GM21381 (cell line): ENCODE results near the gene HSD3B7.
A peak's percentile ranks its signal among the peaks of the same experiment; 100 is the strongest.
"Not testable (repeated sequence)": the region's sequence is repeated elsewhere in the genome, so short reads cannot be mapped to it uniquely, and the experiment has no call there.

Experiments
- ATAC-seq: cut with Tn5 transposase; IDR thresholded peaks from one replicate; pipeline ENCODE4 v1.9.1; 2021; ENCODE audit warnings: mild to moderate bottlenecking, moderate library complexity; ENCODE audit not compliant: unreplicated experiment

Gene HSD3B7

DNA sequence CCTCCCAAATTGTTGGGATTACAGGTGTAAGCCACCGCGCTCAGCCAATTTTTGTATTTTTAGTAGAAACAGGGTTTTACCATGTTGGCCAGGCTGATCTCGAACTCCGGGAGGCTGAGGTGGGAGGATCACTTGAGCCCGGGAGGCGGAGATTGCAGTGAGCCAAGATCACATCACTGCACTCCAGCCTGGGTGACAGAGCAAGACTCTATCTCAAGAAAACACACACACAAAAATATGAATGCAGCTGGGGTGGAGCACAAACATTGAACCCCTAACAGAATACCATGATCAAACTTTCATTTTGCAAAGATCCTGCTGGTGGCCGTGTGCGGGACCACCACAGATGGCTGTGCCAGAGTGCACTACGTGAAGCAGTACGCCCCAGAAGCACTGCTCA is 32.7 kb downstream of the HSD3B7 start:
- not testable (repeated sequence) for ATAC-seq

DNA sequence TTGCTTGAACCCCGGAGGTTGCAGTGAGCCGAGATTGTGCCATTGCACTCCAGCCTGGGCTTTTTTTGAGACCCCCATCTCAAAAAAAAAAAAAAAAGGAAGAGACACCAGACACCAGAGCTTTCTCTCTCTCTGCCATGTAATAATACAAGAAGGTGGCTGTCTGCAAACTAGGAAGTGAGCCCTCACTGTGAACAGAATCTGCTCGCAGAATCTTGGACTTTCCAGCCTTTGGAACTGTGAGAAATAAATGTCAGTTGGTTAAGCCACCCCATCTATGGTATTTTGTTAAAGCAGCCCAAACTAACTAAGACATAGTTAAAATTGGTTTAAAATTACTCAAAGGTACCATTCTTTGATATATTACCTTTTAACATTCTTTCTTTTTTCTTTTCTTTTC is 35.5 kb downstream of the HSD3B7 start:
- no peak for ATAC-seq

DNA sequence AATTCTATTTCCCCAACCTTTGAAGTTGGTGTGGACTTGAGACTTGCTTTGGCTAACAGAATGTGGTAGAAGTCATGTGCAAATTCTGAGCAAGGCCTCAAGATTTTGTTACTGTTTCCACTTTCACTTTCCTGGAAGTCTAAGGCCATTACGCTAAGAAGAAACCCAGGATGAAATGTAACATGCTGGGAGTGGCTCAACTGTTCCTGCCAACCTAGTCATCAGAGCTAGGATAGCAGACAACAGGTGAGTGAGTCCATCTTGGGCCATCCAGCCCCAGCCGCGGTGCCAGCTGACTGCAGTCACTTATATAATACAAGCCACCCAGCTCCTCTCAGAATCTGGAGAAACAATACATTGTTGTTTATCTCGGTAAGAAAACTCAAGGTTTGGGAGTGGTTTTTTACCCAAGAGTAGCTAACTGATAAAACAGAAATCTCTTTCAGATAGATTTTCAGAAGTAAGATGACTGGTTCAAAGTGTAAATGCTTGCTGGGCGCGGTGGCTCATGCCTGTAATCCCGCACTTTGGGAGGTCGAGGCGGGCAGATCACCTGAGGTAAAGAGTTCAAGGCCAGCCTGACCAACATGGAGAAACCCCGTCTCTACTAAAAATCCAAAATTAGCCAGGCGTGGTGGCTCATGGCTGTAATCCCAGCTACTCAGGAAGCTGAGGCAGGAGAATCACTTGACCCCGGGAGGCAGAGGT is 37.7 kb downstream of the HSD3B7 start:
- ATAC-seq = no peak

DNA sequence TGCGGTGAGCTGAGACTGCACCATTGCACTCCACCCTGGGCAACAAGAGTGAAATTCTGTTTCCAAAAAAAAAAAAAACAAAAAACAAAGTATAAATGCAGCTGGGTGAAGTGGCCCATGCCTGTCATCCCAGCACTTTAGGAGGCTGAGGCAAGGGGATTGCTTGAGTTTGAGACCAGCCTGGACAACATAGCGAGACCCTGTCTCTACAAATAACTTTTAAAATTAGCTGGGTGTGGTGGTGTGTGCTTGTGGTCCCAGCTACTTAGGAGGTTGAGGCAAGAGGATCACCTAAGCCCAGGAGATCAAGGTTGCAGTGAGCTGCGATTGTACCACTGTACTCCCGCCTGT is 38.2 kb downstream of the HSD3B7 start:
- ATAC-seq = no peak

DNA sequence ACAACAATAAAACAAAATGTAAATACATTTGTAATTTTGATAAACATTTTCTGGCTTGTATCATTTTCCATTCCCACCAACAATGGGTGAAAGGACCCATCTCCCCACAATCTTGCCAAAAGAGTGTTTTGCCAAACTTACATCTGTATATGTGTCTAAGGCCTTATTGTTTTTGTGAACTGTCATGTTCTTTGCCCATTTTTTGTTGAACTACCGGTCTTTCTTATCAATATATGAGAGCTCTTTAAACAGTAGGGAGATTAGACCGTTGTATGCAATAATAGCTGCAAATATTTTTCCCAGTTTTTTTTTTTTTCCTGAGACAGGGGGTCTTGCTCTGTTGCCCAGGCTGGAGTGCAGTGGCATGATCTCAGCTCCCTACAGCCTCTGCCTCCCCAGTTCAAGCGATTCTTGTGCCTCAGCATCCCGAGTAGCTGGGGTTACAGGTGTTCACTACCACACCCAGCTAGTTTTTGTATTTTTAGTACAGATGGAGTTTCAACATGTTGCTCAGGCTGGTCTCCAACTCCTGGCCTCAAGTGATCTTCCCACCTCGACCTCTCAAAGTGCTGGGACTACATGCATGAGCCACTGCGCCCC is 38.7 kb downstream of the HSD3B7 start:
- no peak for ATAC-seq

DNA sequence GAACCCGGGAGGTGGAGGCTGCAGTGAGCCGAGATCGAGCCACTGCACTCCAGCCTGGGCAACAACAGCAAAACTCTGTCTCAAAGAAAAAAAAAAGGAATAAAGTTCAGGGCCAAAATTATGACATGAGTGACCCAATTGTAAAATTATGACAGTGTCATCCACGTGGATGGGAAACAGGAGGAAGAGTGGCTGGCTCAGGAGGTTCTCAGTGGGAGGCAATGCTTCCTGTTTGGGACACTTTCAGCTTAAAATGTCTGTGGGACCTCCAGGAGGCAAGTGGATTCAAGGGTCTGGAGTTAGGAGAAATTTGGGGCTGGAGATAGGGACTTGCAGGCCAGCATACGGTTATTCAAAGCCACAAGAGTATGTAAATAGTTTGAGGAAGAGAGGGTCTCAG is 40.3 kb downstream of the HSD3B7 start:
- ATAC-seq = no peak

DNA sequence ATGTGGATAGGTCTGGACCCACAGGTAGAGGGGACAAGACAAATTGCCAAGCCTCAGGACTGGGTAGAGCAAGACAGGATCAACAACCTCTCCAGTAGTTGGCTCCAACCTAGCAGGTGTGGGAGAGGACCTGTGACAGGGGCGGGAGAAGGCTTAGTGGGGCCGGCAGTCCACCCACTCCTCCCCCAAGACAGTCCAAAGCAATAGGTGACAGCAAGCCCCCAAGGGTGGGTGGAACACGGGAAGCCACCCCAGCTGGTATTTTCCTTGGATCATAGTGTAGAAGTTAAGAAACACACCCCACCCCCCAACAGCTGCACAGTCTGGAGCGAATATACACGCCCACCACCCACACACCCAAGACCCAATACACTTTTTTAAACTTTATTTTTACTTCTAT is 44.3 kb downstream of the HSD3B7 start:
- ATAC-seq = no peak

DNA sequence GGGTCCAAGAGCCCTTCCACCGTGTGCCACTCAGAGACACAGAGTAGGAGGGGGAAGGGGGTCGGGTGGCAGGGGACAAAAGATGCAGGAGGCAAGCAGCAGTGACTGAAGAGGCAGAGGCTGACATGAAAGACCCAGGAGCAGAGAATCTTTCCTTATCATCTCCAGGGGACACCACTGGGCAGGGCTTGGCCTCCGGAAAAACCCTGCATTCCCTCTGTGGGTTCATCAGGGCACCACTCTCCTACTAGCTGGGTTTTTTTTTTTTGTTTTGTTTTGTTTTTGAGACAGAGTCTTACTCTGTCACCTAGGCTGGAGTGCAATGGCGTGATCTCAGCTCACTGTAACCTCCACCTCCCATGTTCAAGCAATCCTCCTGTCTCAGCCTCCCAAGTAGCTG is 46.3 kb downstream of the HSD3B7 start:
- ATAC-seq = no peak

DNA sequence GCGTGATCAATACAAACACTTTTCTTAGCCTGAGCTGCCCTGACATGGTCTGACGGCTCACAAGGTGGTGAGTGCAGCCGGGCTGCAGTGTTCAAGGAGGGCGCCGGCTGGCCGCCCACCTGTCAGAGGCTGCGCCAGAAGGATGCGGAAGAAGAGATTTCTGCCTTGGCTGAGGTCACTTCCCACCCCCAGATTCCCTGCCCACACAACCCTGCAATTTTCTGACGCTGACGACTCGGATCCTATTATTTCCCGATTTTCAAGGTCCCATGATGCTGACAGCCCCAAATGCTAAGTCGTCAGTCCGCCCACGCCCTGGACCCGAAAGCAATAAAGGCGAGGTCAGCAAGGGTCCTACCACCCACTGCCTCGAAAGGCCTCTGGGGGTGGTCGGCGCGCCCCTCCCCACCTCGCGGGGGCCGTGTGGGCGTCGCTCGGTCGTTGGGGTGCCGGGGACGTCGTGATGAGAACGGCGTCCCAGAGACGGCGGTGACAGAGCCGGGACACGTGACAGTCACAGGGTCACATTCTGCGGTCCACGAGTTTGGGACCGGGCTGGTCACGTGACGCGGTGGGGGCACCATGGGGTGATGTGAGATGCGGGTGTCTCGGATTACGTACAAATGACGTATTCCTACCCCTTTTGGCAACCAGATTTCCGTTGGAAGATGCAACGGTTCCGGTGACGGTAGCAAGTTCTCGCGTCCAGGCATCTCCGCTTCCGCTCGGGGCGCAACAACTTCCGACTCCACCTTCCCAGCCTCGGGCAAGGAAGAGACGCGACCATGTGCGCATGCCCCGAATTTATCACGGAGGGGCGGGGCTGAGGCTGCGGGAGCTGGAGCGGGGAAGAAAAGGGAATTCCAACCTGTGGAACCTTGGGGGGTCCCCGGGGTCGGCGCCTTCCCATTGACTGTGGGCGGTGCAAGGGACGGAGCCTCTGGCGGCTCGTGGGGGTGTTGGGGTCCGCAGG is 48.0 kb downstream of the HSD3B7 start, which contains the start of gene STX4:
STX4 (plus strand) TSS at position 823 of the 973 bp plus-strand sequence. CDS start 248 bp downstream, outside the sequence.
- ATAC-seq = peak; percentile 79

DNA sequence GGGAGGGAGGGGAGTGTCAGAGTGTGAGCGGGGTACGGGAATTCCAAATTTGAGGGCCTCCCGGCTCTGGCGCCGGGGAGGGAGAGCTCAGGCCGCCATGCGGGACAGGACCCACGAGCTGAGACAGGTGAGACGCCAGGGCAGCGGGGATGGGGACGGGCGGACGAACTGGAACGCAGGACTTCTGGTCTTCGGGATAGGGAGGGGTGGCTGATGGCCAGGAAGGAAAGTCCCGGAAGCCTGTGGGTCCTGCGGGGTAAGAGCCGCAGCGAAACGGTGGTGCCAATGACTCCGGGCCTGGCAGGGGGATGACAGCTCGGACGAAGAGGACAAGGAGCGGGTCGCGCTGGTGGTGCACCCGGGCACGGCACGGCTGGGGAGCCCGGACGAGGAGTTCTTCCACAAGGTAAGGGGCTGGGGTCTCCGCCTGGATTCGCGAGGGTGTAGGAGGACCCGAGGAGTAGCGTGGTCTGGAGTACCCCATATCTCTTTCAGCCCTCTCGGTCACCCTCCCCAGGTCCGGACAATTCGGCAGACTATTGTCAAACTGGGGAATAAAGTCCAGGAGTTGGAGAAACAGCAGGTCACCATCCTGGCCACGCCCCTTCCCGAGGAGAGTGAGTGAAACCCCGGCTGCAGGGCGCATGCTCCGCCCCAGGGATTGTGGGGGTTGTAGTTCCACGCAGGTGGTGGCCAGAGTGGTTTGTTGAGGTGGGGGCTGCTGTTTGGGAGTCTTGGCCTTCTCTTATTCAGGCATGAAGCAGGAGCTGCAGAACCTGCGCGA is 48.9 kb downstream of the HSD3B7 start:
- peak; percentile 39 for ATAC-seq

DNA sequence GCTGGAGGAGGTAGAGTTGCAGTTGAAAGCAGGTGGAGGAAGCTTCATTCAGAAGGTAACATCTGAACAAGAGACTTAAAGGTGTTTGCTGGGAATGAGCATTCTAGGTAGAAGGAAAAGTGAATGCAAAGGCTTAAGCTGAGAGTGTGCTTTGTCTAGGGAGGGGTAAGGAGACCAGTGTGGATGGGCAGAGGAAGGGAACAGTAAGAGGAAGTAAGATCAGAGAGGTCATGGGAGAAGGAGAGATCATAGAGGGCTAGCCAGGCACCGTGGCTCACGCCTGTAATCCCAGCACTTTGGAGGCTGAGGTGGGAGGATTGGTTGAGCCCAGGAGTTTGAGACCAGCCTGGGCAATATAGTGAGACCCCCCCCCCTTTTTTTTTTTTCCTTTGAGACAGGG is 51.7 kb downstream of the HSD3B7 start:
- no peak for ATAC-seq
